PC-9 (cell line): Measurements from ENCODE around the gene ASB8.

Experiments used
- CTCF ChIP-seq: fragments of 200-600 bp; sonication (generic); conservative IDR thresholded peaks from 2 replicates; pipeline ENCODE4 v1.6.1; 2017; ENCODE audit warnings: mixed run types, antibody characterized with exemption, mild to moderate bottlenecking, moderate library complexity
- EZH2 ChIP-seq: fragments of 200-600 bp; sonication (generic); IDR thresholded peaks from 2 replicates; pipeline ENCODE4 v1.8.0; 2017; ENCODE audit warnings: antibody characterized with exemption, low read depth

DNA sequence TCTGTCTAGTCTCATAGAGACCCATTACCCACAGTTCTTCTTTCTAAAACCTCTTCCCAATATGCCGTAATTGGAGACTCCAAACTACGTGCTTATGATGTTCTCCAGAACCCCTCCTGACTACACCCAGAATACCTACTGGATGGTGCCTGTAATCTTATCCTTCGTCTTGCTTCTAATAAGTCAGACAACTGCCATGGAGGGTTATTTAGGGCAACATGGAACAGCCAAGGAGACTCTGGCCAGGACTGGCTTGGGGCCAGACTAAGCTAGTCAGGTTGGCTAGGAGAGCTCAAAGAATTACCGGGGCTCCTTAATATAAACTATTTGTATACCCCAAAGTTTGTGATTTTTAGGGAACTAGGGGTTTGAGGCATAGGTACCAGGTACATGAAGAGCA, 31.3 kb downstream of the ASB8 start:
- TF ChIP-seq CTCF (no peak), EZH2 (no peak)
